Measurements from ENCODE around the gene CFAP53.

Gene CFAP53

DNA sequence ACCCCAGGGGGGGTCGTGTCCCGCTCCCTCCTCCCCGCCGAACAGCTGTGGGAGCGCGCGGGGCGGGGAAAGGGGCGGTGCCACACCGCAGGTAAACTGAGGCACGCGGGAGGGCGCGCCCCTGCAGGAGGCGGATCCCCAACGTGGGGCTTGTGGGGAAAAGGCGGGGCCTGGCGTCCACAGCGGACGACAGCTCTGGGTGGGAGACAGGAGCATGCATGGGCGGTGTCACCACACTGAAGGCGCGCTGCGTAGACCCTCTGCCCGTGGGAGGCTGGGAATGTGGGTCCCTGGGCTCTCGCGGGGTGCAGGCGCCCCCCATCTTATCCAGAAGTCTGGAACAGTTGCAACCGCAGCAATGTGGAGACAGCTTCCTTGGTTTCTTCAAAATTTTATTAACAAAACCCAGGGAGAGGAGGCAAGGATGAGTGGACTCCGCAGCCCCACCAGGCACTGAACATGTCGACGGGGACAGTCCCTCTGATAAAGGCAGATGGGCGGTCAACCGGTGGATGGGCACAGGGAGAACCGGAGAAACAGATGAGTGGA is 15.8 kb upstream of the CFAP53 start:
- Histone ChIP-seq H3K4me1 (ENCODE audit: control insufficient read depth, insufficient read depth, low read length) (peaks cover 13% of the 10 kb centered on the region), H3K27ac (ENCODE audit: insufficient read depth, low read depth, low read length, poor library complexity, severe bottlenecking) (peak overlapping the region; percentile 73), H3K9me3 (ENCODE audit: control insufficient read depth, low read length) (no peaks in the 10 kb centered on the region), H3K27me3 (ENCODE audit: control insufficient read depth, insufficient read depth, low read length, poor library complexity, severe bottlenecking) (no peaks in the 10 kb centered on the region), H3K36me3 (ENCODE audit: control insufficient read depth, insufficient read depth, low read length) (peaks cover 35% of the 10 kb centered on the region), H3K4me3 (ENCODE audit: insufficient read depth, low read depth, low read length) (peak overlapping the region; percentile 86)
- 46% methylated on average over 35 of the region's 35 CpGs for WGBS, 2 experiments

DNA sequence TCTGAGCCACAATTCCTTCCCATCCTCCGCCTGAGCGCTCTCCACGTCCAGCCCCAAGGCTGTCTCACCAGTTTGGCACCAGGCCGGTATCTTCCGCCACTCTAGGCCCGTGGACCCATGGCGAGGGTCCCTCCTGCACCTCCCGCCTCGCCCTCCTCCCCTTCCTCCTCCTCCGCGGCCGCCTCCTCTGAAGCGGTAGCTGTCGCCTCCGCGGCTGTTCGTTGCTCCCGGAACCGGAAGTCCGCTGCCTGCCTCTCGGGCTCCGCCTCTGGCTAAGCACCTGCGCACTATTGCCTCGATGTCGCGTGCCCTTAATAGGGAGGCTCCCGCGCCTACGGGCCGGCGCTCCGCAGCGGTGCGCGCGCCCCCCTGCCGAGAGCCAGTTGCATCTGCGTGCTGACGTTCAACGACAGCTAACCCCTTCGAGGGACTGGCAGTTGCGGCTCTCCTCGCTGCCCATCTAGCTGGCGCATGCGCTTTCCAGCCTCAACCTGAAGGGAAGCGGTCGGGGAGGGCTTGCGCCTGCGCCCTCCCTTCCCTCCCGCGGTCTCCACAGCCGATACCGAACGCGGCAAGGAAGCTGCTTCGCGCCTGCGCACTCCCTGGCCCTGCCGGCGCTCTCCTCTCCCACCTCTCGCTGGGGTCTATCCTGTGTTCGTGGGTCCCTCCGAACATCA is 15.1 kb upstream of the CFAP53 start, which contains the start of gene MBD1:
TSS of gene MBD1 (minus strand) at position 229 of the 677 bp plus-strand sequence. CDS start 1,531 bp downstream, outside the sequence.
- Histone ChIP-seq H3K9me3 (ENCODE audit: control insufficient read depth, low read length) (no peaks in the 10 kb centered on the region), H3K4me3 (ENCODE audit: insufficient read depth, low read depth, low read length) (peak within 1 kb of the TSS; percentile 86), H3K27me3 (ENCODE audit: control insufficient read depth, insufficient read depth, low read length, poor library complexity, severe bottlenecking) (no peaks in the 10 kb centered on the region), H3K4me1 (ENCODE audit: control insufficient read depth, insufficient read depth, low read length) (peaks cover 10% of the 10 kb centered on the region), H3K27ac (ENCODE audit: insufficient read depth, low read depth, low read length, poor library complexity, severe bottlenecking) (peak within 1 kb of the TSS; percentile 73), H3K36me3 (ENCODE audit: control insufficient read depth, insufficient read depth, low read length) (peaks cover 41% of the 10 kb centered on the region)
- 0% methylated on average over 63 of the region's 63 CpGs for WGBS, 2 experiments

DNA sequence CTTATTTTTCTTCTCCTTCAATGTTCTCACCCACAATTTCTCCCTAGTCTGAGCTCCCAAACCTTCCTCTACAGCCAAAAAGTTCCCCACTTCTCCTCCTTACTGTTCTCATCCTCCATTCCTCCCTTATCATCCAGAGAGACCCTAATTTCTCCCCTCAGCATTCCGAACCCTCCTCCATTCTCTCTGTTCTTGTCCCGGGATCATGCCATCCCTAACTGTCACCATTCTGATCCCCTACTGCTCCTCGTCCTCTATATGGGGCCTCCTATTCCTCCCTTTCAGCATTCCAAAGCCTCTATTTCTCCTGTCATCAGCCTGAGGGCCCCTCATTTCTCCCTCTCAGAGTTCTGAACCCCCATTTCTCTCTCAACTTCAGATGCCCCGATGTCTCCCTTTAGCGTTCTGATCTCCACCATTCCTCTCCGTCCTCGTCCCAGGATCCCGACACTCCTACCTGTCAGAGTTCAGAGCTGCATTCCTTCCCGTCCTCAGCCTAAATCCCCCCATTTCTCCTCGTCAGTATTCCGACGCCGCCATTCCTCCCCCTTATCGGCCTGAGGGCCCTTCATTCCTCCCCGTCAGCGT is 14.5 kb upstream of the CFAP53 start:
- Histone ChIP-seq H3K27me3 (ENCODE audit: control insufficient read depth, insufficient read depth, low read length, poor library complexity, severe bottlenecking) (no peaks in the 10 kb centered on the region), H3K4me1 (ENCODE audit: control insufficient read depth, insufficient read depth, low read length) (peaks cover 8% of the 10 kb centered on the region), H3K27ac (ENCODE audit: insufficient read depth, low read depth, low read length, poor library complexity, severe bottlenecking) (peak overlapping the region; percentile 73), H3K36me3 (ENCODE audit: control insufficient read depth, insufficient read depth, low read length) (peaks cover 47% of the 10 kb centered on the region), H3K9me3 (ENCODE audit: control insufficient read depth, low read length) (no peaks in the 10 kb centered on the region), H3K4me3 (ENCODE audit: insufficient read depth, low read depth, low read length) (peak overlapping the region; percentile 86)
- 3 to 4% methylated on average over 16 of the region's 16 CpGs for WGBS, 2 experiments

DNA sequence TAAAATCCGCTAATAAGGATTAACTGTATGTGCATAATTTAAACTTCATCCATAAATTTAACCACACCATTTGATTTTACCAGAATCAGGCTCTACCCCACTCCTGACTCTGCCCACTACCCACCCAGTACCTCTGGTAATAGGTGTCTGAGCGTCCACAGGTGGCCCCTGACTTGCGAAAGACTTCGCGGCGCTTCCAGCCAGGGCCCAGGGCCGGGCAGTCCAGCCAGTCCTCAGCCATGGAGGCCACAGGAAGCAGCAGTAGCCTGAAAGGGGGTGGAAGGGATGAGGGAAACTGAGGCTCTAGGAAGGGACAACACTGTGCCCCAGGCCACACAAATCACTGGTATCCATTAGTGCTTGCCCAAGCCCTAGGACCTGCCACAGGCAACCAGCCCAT is 13.5 kb upstream of the CFAP53 start:
- H3K4me3 ChIP-seq (ENCODE audit: insufficient read depth, low read depth, low read length) = no peak overlapping the region
- peaks cover 8% of the 10 kb centered on the region for H3K4me1 ChIP-seq (ENCODE audit: control insufficient read depth, insufficient read depth, low read length)
- no peaks in the 10 kb centered on the region for H3K9me3 ChIP-seq (ENCODE audit: control insufficient read depth, low read length)
- H3K27me3 ChIP-seq (ENCODE audit: control insufficient read depth, insufficient read depth, low read length, poor library complexity, severe bottlenecking) = no peaks in the 10 kb centered on the region
- H3K36me3 ChIP-seq (ENCODE audit: control insufficient read depth, insufficient read depth, low read length) = peaks cover 50% of the 10 kb centered on the region
- H3K27ac ChIP-seq (ENCODE audit: insufficient read depth, low read depth, low read length, poor library complexity, severe bottlenecking) = no peak overlapping the region
- WGBS, 2 experiments = 96 to 98% methylated on average over 7 of the region's 7 CpGs

DNA sequence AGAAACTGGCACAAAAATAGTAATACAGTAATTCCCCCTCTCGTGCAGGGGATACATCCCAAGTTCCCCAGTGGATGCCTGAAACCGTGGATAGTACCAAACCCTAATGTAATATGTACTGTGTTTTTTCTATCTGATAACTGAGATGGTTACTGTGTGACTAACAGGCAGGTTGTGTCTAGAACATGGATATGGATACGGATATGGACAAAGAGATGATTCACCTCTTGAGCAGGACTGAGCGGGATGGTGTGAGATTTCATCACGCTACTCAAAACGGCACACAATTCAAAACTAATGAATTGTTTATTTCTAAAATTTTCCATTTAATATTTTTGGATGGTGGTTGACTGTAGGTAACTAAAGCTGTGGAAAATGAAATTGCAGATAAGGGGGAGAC is 11.6 kb upstream of the CFAP53 start:
- H3K36me3 ChIP-seq (ENCODE audit: control insufficient read depth, insufficient read depth, low read length) = peaks cover 48% of the 10 kb centered on the region
- H3K27ac ChIP-seq (ENCODE audit: insufficient read depth, low read depth, low read length, poor library complexity, severe bottlenecking) = no peak overlapping the region
- H3K27me3 ChIP-seq (ENCODE audit: control insufficient read depth, insufficient read depth, low read length, poor library complexity, severe bottlenecking) = no peaks in the 10 kb centered on the region
- no peaks in the 10 kb centered on the region for H3K9me3 ChIP-seq (ENCODE audit: control insufficient read depth, low read length)
- H3K4me3 ChIP-seq (ENCODE audit: insufficient read depth, low read depth, low read length) = no peak overlapping the region
- H3K4me1 ChIP-seq (ENCODE audit: control insufficient read depth, insufficient read depth, low read length) = peaks cover 8% of the 10 kb centered on the region
- 93 to 98% methylated on average over 4 of the region's 6 CpGs for WGBS, 2 experiments

DNA sequence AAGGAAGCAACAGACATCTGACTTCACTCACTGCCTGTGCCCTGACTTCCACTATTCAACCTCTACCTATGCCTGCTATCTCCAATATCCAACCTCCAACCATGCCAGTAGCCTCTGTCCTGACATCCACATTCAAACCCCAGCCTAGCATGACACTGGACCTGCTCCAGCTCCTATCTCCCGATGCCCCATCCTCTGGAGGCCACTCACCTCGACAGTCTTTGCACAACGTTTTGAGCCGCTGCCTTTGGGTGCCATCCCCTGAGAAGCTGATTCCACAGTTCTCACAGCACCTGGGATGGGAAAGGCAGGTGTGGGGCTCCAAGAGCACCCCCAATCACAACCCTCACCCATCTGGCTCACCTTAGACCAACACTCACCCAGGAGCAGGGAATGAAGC is 10.2 kb upstream of the CFAP53 start:
- Histone ChIP-seq H3K9me3 (ENCODE audit: control insufficient read depth, low read length) (no peaks in the 10 kb centered on the region), H3K4me1 (ENCODE audit: control insufficient read depth, insufficient read depth, low read length) (peaks cover 8% of the 10 kb centered on the region), H3K4me3 (ENCODE audit: insufficient read depth, low read depth, low read length) (no peak overlapping the region), H3K27me3 (ENCODE audit: control insufficient read depth, insufficient read depth, low read length, poor library complexity, severe bottlenecking) (no peaks in the 10 kb centered on the region), H3K27ac (ENCODE audit: insufficient read depth, low read depth, low read length, poor library complexity, severe bottlenecking) (no peak overlapping the region), H3K36me3 (ENCODE audit: control insufficient read depth, insufficient read depth, low read length) (peaks cover 60% of the 10 kb centered on the region)
- WGBS, 2 experiments = 93 to 94% methylated on average over 4 of the region's 4 CpGs

DNA sequence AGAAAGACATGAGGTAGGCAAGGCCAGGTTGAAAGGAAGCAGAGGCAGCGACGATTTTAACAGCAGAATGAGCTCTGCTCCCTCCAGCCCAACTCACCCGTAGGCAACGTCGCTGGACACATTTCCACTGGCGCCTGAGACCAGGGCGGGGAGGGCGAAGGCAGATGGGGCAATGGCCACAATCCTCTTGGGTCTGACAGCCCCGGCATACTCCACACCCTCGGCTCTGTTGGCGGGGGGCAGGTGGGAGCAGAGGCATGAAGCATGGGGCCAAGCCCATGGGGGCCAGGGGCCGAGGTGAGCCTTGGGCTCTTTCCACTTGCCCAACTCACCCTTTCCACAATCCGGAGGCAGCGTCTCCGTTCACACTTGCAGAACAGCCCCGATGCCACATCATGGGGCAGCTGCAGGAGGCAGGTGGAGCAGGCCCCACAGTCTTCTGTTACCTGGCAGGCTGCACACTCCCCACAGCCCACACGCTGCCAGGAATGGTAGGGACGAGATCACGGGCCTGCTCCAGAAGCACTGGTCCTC is 9.3 kb upstream of the CFAP53 start:
- Histone ChIP-seq H3K27me3 (ENCODE audit: control insufficient read depth, insufficient read depth, low read length, poor library complexity, severe bottlenecking) (no peaks in the 10 kb centered on the region), H3K4me3 (ENCODE audit: insufficient read depth, low read depth, low read length) (no peak overlapping the region), H3K9me3 (ENCODE audit: control insufficient read depth, low read length) (no peaks in the 10 kb centered on the region), H3K27ac (ENCODE audit: insufficient read depth, low read depth, low read length, poor library complexity, severe bottlenecking) (no peak overlapping the region), H3K36me3 (ENCODE audit: control insufficient read depth, insufficient read depth, low read length) (peaks cover 60% of the 10 kb centered on the region), H3K4me1 (ENCODE audit: control insufficient read depth, insufficient read depth, low read length) (peaks cover 8% of the 10 kb centered on the region)
- 95 to 96% methylated on average over 19 of the region's 19 CpGs for WGBS, 2 experiments

DNA sequence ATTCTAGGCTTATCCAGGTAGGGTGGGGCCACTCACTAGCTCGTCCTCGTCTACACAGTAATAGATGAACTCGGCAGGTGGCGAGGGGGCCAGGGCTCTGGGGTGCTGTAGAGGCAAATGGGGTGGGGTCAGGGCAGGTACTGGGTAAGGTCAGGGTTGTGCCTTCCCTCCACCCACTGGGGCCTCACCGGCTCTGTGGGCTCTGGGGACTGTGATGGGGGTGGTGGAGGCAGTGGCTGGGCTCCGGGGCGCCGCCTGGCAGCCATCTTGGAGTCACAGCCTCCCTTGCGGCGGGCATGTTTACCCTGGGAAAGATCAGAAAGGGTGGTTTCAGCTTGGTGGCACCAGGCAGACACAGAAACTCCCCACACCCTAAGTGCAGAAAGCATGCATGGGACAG is 8.6 kb upstream of the CFAP53 start:
- no peaks in the 10 kb centered on the region for H3K9me3 ChIP-seq (ENCODE audit: control insufficient read depth, low read length)
- H3K4me3 ChIP-seq (ENCODE audit: insufficient read depth, low read depth, low read length) = no peak overlapping the region
- no peak overlapping the region for H3K27ac ChIP-seq (ENCODE audit: insufficient read depth, low read depth, low read length, poor library complexity, severe bottlenecking)
- 96 to 97% methylated on average over 10 of the region's 10 CpGs for WGBS, 2 experiments
- H3K4me1 ChIP-seq (ENCODE audit: control insufficient read depth, insufficient read depth, low read length) = peaks cover 5% of the 10 kb centered on the region
- peaks cover 64% of the 10 kb centered on the region for H3K36me3 ChIP-seq (ENCODE audit: control insufficient read depth, insufficient read depth, low read length)
- H3K27me3 ChIP-seq (ENCODE audit: control insufficient read depth, insufficient read depth, low read length, poor library complexity, severe bottlenecking) = no peaks in the 10 kb centered on the region

DNA sequence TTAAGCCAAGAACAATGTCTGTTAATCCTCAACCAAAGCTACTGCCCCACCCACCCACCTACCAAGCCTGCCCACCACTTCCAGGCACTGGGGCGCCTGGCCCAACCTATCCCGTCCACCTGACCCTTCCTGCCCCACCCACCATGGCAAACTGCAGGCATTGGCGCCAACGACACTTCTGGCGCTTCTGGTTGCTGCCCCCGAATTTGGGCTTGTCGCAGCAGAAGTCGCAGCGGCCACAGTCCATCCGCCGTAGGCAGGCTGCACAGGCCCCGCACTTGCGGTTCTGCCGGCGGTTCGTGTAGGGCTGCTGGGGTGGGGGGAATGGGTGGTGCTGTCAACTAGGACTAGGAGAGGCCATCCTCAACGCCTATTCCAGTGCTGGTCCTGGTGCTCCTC is 7.7 kb upstream of the CFAP53 start:
- WGBS, 2 experiments = 95 to 97% methylated on average over 17 of the region's 17 CpGs
- no peaks in the 10 kb centered on the region for H3K9me3 ChIP-seq (ENCODE audit: control insufficient read depth, low read length)
- no peak overlapping the region for H3K4me3 ChIP-seq (ENCODE audit: insufficient read depth, low read depth, low read length)
- no peak overlapping the region for H3K27ac ChIP-seq (ENCODE audit: insufficient read depth, low read depth, low read length, poor library complexity, severe bottlenecking)
- H3K36me3 ChIP-seq (ENCODE audit: control insufficient read depth, insufficient read depth, low read length) = peaks cover 68% of the 10 kb centered on the region
- H3K4me1 ChIP-seq (ENCODE audit: control insufficient read depth, insufficient read depth, low read length) = no peaks in the 10 kb centered on the region
- no peaks in the 10 kb centered on the region for H3K27me3 ChIP-seq (ENCODE audit: control insufficient read depth, insufficient read depth, low read length, poor library complexity, severe bottlenecking)

Data from ectodermal cell (in vitro differentiated cells).